Raji (cell line): Measurements from ENCODE around the gene GK.

Source experiments
- POLR2A ChIP-seq: IDR thresholded peaks from 2 replicates; pipeline ENCODE4 v1.6.1; 2011; ENCODE audit warnings: low read depth, low read length, control low read depth; ENCODE audit not compliant: insufficient read depth

GK gene

DNA sequence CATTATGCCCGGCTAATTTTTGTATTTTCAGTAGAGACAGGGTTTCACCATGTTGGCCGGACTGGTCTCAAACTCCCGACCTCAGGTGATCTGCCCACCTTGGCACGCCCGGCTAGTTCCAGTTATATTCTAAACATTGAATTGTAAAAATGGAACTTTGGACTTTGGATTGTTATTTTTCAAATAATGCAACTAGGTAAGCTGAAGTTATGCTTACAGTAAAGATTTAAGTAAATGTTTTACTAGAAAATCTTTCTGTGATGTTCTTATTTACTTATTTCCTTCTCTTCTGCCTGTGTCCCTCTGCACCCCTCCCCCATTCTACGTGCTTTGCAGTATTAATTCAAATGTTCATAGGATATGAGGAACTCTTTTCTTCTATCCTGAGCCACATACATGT, 26.1 kb downstream of the GK start:
- no peak for TF ChIP-seq POLR2A

DNA sequence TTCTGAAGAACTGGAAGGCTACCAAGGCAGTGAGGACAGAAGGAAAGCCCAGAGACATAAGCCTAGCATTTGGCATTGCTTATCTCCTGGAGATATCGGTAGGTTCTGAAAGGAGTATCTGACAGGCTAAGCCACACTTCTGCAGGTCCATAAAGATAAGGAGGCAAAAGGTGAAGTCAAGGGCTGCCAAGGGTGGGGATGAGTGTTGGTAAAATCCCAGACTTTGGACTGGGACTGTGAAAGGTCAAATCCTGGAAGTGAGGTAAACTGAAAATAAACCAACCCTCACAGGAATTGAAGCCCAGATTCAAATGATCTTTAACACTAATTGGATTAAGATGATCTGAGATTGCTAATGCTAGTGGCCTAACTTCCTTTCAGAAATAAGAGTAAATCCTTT, 27.4 kb downstream of the GK start:
- TF ChIP-seq POLR2A: no peak

DNA sequence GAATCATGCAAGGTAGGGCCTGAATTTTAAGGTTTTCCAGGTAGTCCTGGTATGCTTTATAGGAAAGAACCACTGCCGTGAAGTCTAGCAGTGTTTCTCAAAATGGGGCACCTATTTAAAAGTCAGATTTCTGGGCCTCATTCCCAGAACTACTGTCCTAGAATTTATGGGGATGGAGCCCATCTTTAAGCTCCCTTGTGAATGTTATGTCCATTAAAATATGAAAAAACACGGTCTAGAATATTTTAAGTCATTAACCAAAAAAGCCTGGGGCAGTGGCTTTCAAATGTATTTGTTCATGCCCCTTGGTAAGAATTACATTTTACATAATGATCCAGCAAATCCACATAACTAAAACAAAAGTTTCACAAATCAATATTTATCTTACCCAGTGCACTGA, 35.4 kb downstream of the GK start:
- TF ChIP-seq POLR2A: no peak

DNA sequence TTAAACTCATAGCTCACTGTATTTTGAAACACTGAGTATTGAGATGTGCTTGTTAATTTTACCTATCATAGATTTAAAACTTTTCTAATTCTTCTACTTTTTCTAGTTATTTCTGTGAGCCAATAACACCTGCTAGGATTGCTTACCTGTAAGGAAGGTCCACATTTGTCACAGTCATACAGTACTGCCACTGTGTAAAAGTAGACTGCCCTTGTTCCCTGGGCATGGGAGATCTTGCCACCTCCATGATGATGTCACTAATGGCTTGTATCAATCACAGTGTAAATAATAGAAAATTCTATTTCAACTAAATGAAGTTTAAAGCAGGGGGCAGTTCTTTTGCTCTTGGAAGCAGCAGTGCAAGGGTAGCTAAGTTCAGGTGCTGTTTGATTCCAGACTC, 35.9 kb downstream of the GK start:
- TF ChIP-seq POLR2A: no peak

DNA sequence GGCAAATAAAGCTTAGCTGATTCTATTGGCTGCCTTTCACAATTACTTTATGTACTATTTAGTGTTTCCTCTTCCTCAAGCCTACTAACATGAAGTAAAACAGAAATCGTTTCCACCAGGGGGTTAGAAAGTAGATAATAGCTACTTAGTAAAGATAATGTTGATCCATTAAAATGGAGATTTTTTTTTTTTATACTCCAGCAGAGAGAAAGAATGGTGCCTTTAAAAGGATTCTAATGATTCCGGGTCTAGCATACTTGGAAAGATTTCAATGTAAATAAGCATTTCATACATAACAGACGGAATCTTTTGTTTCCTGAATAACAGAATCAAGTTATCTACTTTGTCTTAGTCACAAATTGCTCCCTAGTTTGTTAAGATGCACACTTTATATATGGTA, 37.1 kb downstream of the GK start:
- no peak for TF ChIP-seq POLR2A

DNA sequence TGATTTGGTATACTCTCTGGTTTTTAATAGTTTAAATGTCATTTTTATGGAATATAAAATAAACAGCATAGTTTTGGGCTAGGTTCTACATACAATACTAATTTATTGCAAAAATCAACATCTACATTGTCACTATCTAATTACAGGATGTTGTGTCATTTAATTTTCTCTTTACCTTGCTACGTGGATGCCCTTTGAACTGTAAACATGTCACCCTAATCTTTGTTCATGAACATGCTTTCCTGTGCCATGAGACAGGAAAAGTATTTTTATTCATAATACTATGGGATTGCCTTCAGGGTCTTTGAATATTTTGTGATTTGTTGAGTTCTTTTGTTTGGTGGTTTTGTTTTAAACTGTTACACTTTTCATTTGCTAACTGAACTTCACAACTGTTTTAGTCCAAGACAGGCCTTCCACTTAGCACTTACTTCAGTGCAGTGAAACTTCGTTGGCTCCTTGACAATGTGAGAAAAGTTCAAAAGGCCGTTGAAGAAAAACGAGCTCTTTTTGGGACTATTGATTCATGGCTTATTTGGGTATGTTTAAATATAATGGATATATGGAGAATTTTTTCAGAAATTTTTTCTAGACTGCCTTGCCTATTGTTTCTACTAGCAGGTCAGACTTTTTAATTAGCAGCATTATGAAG, 40.9 kb downstream of the GK start:
- no peak for TF ChIP-seq POLR2A

DNA sequence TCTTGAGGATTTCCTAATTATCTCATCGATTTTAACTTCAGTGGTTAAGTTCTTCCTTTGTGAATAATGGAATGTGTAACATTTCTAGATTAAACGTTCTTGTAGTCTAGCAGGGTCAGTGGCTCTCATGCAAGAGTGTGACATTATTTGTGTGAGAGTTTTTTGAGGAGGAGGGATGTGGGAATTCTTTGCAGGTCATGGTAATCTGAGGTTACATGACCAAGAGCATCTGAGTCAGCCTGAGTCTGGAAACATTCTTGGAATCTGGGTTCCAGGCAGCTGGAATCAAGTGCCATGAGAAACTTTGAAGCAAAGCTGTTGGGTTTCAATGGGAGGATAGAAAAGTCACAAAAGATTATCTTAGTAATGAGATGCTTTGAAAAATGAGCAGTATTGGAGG, 49.5 kb downstream of the GK start:
- TF ChIP-seq POLR2A: no peak

DNA sequence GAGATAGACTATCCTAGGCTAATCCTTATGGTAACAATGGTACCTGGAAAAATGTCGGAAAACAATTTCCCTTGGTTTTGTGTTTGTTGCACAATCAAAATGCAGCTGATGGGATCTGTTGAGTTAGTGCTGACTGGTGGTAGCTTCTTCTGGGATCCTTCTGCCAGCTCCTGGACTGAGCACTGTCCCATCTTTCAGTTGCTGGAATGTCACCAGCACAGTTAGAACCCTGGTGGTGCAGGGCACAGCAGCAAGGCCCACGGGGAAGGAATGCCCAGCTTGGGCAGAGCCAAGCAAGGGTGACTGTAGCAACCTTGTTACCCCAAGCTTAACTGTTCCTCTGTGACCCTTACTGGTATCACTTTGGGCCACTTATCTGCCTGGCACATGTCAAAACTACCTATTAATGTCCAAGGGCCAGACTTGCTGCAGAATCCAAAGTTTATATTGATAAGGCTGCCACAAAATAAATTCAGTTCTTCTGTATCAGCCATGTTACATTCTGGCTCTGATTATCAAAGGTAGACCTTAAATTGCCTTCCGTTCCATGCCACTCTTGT, 53.1 kb downstream of the GK start:
- no peak for TF ChIP-seq POLR2A

DNA sequence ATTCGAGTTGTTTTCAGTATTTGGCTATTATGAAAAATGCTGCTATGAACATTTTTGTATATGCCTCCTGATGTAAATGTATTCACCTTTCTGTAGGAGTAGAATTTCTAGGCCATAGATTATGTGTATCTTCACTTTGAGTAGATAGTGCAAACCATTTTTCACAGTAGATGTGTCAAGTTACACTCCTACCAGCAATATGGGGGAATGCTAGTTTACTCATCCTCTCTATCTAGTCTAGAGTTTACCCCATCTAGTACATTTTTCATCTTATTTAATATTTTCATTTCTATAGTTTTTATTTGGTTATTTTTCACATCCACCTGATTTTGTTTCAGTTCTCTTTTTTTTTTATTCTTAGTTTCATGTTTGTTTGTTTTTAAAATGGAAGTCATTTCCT, 59.0 kb downstream of the GK start:
- no peak for TF ChIP-seq POLR2A

DNA sequence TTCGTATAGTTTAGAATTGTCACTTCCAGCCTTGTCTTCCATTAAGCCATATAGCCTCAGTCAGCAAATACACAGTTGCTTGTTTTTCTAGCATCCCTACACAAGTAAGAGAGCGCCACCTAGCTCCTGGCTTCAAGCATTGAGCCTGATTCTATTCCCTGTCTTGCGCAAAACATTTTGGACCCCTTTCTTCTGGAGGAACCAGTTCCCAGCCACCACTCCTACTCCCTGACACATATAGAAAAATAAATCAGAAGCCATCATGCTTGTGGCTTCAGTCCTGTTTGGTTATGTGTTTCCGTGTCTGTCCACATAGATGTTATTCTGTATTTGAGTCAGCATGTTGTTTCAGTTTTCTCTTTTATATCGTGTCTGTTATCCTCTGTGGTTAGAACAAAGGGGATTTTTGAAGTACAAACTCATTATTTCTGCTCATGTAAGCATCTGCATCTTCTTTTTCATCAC, 59.9 kb downstream of the GK start:
- TF ChIP-seq POLR2A: no peak

DNA sequence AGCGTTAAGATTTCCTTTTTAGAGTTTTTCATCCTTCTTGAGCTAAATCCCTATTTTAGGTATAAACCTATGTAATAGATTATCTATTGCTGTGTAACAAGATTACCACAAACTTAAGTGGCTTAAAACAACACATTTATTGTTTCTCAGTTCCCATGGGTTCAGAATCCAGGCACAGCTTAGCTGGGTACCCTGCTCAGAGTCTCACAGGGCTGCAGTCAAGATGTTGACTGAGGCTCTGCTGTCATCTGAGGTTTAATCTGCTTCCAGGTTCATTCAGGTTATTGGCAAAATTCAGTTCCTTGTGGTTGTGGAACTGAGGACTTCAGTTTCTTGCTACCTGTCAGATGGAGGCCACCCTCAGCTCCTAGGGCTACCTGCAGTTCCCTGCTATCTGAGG, 60.9 kb downstream of the GK start:
- no peak for TF ChIP-seq POLR2A

DNA sequence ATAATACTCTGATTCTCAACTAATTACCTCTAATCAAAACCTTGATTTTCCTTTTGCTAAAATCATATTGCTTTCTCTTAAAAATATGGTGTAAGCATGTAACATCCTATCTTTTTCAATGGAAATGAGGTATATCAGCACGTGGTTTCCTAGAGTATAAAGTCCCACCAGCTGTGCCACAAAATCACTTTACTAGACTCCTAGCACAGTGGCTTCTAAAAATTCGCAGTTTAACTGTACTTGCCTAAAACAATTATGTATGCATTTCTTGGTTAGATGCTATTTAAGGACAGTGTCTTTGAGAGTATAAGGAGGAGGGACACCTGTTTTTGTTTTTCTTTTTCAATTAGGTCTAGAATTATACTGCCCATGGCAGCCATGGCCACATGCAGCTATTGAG, 62.8 kb downstream of the GK start:
- TF ChIP-seq POLR2A: no peak

DNA sequence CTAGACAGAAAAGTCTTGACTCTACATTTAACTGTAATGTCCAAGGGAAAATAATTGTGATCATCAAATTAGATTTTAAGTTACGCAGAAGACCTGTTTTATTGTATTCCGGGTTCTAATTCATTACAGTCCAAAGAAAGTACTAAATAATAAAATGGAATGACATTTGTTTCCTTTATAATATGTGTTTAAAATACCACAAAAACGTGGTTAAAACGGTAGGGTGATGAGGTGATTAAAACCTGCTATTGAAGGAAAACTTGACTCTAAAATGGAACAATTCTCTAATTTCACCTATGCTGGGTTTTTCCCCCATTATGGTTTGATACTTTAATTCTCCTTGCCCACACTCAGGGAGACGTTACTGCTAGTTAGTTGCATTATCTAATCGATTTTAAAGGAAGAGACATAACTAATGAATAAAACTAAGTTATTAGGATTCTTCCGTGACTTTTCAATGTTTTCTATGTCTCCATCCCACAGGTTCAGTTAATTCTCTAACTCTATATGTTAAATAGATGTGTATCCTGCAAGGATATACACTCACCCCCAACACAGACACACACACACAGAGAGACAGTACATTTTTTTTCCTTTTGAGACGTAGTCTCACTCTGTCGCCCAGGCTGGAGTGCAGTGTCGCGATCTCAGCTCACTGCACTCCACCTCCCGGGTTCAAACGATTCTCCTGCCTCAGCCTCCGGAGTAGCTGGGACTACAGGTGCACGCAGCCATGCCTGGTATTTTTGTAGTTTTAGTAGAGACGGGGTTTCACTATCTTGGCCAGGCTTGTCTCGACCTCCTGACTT, 80.8 kb downstream of the GK start:
- no peak for TF ChIP-seq POLR2A

DNA sequence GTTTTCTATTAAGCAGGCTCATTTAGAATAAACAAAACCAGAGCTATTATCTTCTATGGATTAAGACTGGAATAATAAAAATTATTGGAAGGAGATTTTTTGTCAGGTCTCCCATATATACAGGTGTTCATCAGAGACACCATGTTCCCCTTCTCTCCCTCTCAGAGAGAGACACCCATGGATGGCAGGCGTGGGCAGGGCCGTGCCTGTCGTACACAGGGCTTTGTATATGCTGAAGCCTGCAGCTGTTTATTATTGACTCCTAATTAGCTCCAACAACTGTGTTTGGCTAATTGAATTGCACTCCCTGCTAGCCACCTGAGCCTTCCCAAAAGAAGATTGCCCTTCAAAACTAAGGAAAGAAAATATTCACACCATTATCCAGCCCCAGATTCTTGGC, 81.6 kb downstream of the GK start:
- no peak for TF ChIP-seq POLR2A

DNA sequence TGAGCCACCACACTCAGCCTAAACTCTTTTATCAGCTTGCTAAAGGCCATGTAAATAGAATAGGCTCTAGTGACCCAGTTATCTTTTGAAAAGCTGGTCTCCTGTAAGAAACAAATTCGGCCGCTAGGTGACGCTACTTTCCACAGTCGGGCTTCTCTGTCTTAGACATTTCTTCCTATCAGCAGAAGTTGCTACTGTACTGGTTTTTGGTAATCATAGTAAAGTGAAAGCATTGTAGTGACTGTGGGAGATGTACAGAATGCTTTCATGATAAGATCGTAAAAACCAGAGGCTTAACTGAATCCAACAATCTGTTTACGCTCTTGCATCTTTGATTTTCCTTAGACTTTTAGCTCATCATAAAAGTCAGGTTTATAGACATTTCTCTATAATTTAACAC, 82.6 kb downstream of the GK start:
- TF ChIP-seq POLR2A: no peak

DNA sequence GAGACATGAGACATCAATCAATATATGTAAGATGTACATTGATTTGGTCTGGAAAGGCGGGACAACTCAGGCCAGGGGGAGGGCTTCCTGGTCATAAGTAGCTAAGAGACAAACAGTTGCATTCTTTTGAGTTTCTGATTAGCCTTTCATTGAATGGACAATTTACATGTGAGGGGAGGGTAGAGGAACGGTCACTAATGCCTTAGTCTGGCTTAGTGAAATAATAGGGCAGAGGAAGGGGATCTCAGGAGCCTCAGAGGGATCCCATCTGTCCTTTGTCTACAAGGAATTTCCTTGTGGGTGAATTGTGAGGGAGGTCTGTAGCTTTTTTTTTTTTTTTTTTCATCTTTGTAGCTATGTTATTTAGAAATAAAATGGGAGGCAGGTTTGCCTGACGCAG, 88.3 kb downstream of the GK start:
- no peak for TF ChIP-seq POLR2A
